Activated CD4-positive, alpha-beta T cell treated with anti-CD3 and anti-CD28 coated beads, Interleukin-2, amount 50 U/mL, for 1 hour (primary cell): Measurements from ENCODE around the gene HM13.

Experiments
- DNase-seq: peaks from one replicate; pipeline ENCODE4 v3.0.0-alpha.2; 2020

The HM13 gene

DNA sequence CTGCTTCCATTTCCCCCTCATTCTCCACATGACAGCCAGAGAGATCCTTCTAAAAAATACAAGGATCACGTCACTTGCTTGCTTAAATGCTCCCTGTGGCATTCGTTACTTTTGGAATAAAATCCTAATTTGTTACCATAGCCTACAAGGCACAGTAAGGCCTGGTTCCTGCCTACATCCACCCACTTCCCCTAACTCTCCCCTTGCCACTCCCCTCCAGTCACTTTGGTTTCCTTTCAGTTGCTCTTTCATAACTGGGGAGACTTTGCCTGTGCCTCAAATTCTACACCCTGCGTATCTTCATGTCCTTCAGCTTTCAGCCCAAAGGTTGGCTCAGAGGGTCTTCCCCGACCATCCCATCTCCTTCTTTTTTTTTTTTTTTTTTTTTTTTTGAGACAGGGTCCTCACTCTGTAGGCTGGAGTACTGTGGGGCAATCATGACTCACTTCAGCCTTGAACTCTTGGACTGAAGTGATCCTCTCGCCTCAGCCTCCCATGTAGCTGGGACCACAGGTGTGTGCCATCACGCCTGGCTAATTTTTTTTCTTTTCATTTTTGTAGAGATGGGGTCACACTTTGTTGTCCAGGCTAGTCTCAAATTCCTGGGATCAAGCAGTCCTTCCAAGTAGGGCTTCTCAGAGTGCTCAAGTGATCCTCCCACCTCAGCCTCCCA, 103.3 kb downstream of the HM13 start:
- no peak for DNase-seq
